ENCODE results near the gene MAFG.

Gene MAFG

GRCh38 chr17:81962499-81963441, 35.2 kb upstream of the MAFG start:
- Histone ChIP-seq H3K9me3 (ENCODE audit: insufficient read depth, low read depth, low read length) (no peaks in the 10 kb centered on the region), H3K27me3 (ENCODE audit: insufficient read depth, low read length) (peaks cover 98% of the 10 kb centered on the region), H3K9ac (ENCODE audit: low read depth, low read length) (no peak overlapping the region), H3K4me3 (ENCODE audit: low read length) (no peak overlapping the region), H3K4me1 (ENCODE audit: insufficient read depth, low read length) (peaks cover 8% of the 10 kb centered on the region; the same call in 1 of the 2 replicates), H3K36me3 (ENCODE audit: insufficient read depth, low read length) (no peaks in the 10 kb centered on the region), H3K27ac (ENCODE audit: low read depth, low read length) (no peak overlapping the region)
- 65% methylated on average over 37 of the region's 37 CpGs for WGBS

GRCh38 chr17:81961521-81962498, 34.3 kb upstream of the MAFG start:
- Histone ChIP-seq H3K4me1 (ENCODE audit: insufficient read depth, low read length) (no peaks in the 10 kb centered on the region), H3K9ac (ENCODE audit: low read depth, low read length) (no peak overlapping the region), H3K27ac (ENCODE audit: low read depth, low read length) (no peak overlapping the region), H3K36me3 (ENCODE audit: insufficient read depth, low read length) (no peaks in the 10 kb centered on the region), H3K9me3 (ENCODE audit: insufficient read depth, low read depth, low read length) (no peaks in the 10 kb centered on the region), H3K4me3 (ENCODE audit: low read length) (peak overlapping the region; percentile 38), H3K27me3 (ENCODE audit: insufficient read depth, low read length) (peaks cover 98% of the 10 kb centered on the region)
- whole genome bisulfite sequencing = 14% methylated on average over 82 of the region's 82 CpGs

- Histone ChIP-seq H3K9ac (ENCODE audit: low read depth, low read length) (no peak within 1 kb of the TSS), H3K27ac (ENCODE audit: low read depth, low read length) (no peak within 1 kb of the TSS), H3K4me3 (ENCODE audit: low read length) (peak within 1 kb of the TSS; percentile 41), H3K36me3 (ENCODE audit: insufficient read depth, low read length) (no peaks in the 10 kb centered on the region), H3K4me1 (ENCODE audit: insufficient read depth, low read length) (no peaks in the 10 kb centered on the region), H3K9me3 (ENCODE audit: insufficient read depth, low read depth, low read length) (no peaks in the 10 kb centered on the region), H3K27me3 (ENCODE audit: insufficient read depth, low read length) (peaks cover 98% of the 10 kb centered on the region)
- WGBS = under 1% methylated on average over 58 of the region's 65 CpGs
Measured at GRCh38 chr17:81961087-81961511, 33.6 kb upstream of the MAFG start, which contains the start of gene NOTUM. Gene NOTUM, minus strand, starts transcription at chr17:81961187. Its CDS starts 278 bp downstream, at chr17:81960909.

- Histone ChIP-seq H3K4me3 (ENCODE audit: low read length) (peak overlapping the region; percentile 41), H3K27ac (ENCODE audit: low read depth, low read length) (no peak overlapping the region), H3K9ac (ENCODE audit: low read depth, low read length) (no peak overlapping the region), H3K9me3 (ENCODE audit: insufficient read depth, low read depth, low read length) (no peaks in the 10 kb centered on the region), H3K4me1 (ENCODE audit: insufficient read depth, low read length) (no peaks in the 10 kb centered on the region), H3K27me3 (ENCODE audit: insufficient read depth, low read length) (peaks cover 92% of the 10 kb centered on the region), H3K36me3 (ENCODE audit: insufficient read depth, low read length) (no peaks in the 10 kb centered on the region)
- 4% methylated on average over 98 of the region's 98 CpGs for WGBS
Measured at GRCh38 chr17:81960130-81960958, 32.8 kb upstream of the MAFG start.

- Histone ChIP-seq H3K4me3 (ENCODE audit: low read length) (peak overlapping the region; percentile 41), H3K9ac (ENCODE audit: low read depth, low read length) (no peak overlapping the region), H3K27ac (ENCODE audit: low read depth, low read length) (no peak overlapping the region), H3K4me1 (ENCODE audit: insufficient read depth, low read length) (no peaks in the 10 kb centered on the region), H3K27me3 (ENCODE audit: insufficient read depth, low read length) (peaks cover 85% of the 10 kb centered on the region), H3K9me3 (ENCODE audit: insufficient read depth, low read depth, low read length) (no peaks in the 10 kb centered on the region), H3K36me3 (ENCODE audit: insufficient read depth, low read length) (no peaks in the 10 kb centered on the region)
- WGBS = 4% methylated on average over 112 of the region's 112 CpGs
Measured at GRCh38 chr17:81959362-81960129, 32.0 kb upstream of the MAFG start.

- H3K4me3 ChIP-seq (ENCODE audit: low read length) = peak overlapping the region; percentile 41; the same call in 1 of the 2 replicates
- H3K9me3 ChIP-seq (ENCODE audit: insufficient read depth, low read depth, low read length) = no peaks in the 10 kb centered on the region
- H3K4me1 ChIP-seq (ENCODE audit: insufficient read depth, low read length) = no peaks in the 10 kb centered on the region
- H3K27ac ChIP-seq (ENCODE audit: low read depth, low read length) = no peak overlapping the region
- peaks cover 78% of the 10 kb centered on the region for H3K27me3 ChIP-seq (ENCODE audit: insufficient read depth, low read length)
- no peaks in the 10 kb centered on the region for H3K36me3 ChIP-seq (ENCODE audit: insufficient read depth, low read length)
- no peak overlapping the region for H3K9ac ChIP-seq (ENCODE audit: low read depth, low read length)
- WGBS = 80% methylated on average over 15 of the region's 15 CpGs
Measured at GRCh38 chr17:81958633-81959342, 31.3 kb upstream of the MAFG start.

GRCh38 chr17:81957691-81958432, 30.3 kb upstream of the MAFG start:
- Histone ChIP-seq H3K9me3 (ENCODE audit: insufficient read depth, low read depth, low read length) (no peaks in the 10 kb centered on the region), H3K4me1 (ENCODE audit: insufficient read depth, low read length) (no peaks in the 10 kb centered on the region), H3K4me3 (ENCODE audit: low read length) (no peak overlapping the region), H3K27me3 (ENCODE audit: insufficient read depth, low read length) (peaks cover 68% of the 10 kb centered on the region), H3K36me3 (ENCODE audit: insufficient read depth, low read length) (no peaks in the 10 kb centered on the region), H3K9ac (ENCODE audit: low read depth, low read length) (no peak overlapping the region), H3K27ac (ENCODE audit: low read depth, low read length) (no peak overlapping the region)
- 87% methylated on average over 19 of the region's 19 CpGs for WGBS

GRCh38 chr17:81956607-81957589, 29.4 kb upstream of the MAFG start:
- H3K9ac ChIP-seq (ENCODE audit: low read depth, low read length) = no peak overlapping the region
- 87% methylated on average over 45 of the region's 45 CpGs for WGBS
- H3K4me1 ChIP-seq (ENCODE audit: insufficient read depth, low read length) = no peaks in the 10 kb centered on the region
- H3K27me3 ChIP-seq (ENCODE audit: insufficient read depth, low read length) = peaks cover 59% of the 10 kb centered on the region
- H3K4me3 ChIP-seq (ENCODE audit: low read length) = no peak overlapping the region
- no peaks in the 10 kb centered on the region for H3K36me3 ChIP-seq (ENCODE audit: insufficient read depth, low read length)
- no peaks in the 10 kb centered on the region for H3K9me3 ChIP-seq (ENCODE audit: insufficient read depth, low read depth, low read length)
- H3K27ac ChIP-seq (ENCODE audit: low read depth, low read length) = no peak overlapping the region

Data from HUES64 (cell line).